ENCODE results near the gene SKI.
A peak's percentile ranks its signal among the peaks of the same experiment; 100 is the strongest.
"Not testable (repeated sequence)": the region's sequence is repeated elsewhere in the genome, so short reads cannot be mapped to it uniquely, and the experiment has no call there.

SKI gene

DNA sequence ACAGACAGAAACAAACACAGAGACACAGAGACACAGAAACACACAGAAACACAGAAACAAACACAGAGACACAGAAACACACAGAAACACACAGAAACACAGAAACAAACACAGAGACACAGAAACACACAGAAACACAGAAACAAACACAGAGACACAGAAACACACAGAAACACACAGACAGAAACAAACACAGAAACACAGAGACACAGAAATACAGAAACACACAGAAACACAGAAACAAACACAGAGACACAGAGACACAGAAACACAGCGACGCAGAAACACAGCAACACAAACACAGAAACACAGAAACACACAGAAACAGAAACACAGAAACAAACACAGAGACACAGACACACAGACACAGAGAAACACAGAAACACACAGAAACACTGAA, 99.0 kb downstream of the SKI start:
- H3K14ac ChIP-seq (ENCODE audit: low read length); H3K23ac ChIP-seq (ENCODE audit: low read depth, low read length, poor library complexity); H3K9me3 ChIP-seq (replicated peaks in 1 of 2; ENCODE audit: control insufficient read depth in 2 of 2, insufficient read depth in 1 of 2, low read depth in 1 of 2, low read length in 2 of 2); H3K4me3 ChIP-seq (ENCODE audit: low read length in 2 of 2); H3K27ac ChIP-seq (replicated peaks; ENCODE audit: low read length); H3K9ac ChIP-seq (ENCODE audit: low read depth, low read length, poor library complexity); H3K27me3 ChIP-seq (ENCODE audit: control insufficient read depth in 3 of 3, insufficient read depth in 3 of 3, low read depth in 1 of 3, low read length in 3 of 3); H4K91ac ChIP-seq (ENCODE audit: low read depth, low read length, poor library complexity); H3K4ac ChIP-seq (ENCODE audit: low read length); H3K4me2 ChIP-seq (ENCODE audit: insufficient read depth, low read length, poor library complexity, severe bottlenecking); H2BK12ac ChIP-seq (ENCODE audit: low read length); H3K18ac ChIP-seq (ENCODE audit: low read length); H2BK15ac ChIP-seq (ENCODE audit: low read length); H3K79me1 ChIP-seq (ENCODE audit: low read depth, low read length); H2BK5ac ChIP-seq (ENCODE audit: low read length); H4K8ac ChIP-seq (ENCODE audit: low read depth, low read length); DNase-seq (ENCODE audit: low spot score); H3K36me3 ChIP-seq (replicated peaks in 1 of 2; ENCODE audit: control insufficient read depth in 2 of 2, insufficient read depth in 2 of 2, low read length in 2 of 2); H2BK120ac ChIP-seq (ENCODE audit: low read depth, low read length): not testable (repeated sequence)
- Histone ChIP-seq H2AFZ (ENCODE audit: low read length) (peak overlapping the region; percentile 68), H3K4me1 (ENCODE audit: control insufficient read depth in 2 of 2, insufficient read depth in 1 of 2, low read depth in 1 of 2, low read length in 2 of 2) (peaks cover 23 to 35% of the 10 kb centered on the region in 2 donors), H2AK5ac (ENCODE audit: low read depth, low read length) (peak overlapping the region; percentile 84)
- no CpG with 5 or more reads among the region's 2 CpGs for WGBS, 2 donors (ENCODE audit: extremely low coverage in 2 of 2, insufficient read length in 2 of 2, insufficient replicate concordance in 1 of 2)

- peaks cover 2% of the 10 kb centered on the region for H3K79me1 ChIP-seq (ENCODE audit: low read depth, low read length)
- H3K9me3 ChIP-seq (replicated peaks in 1 of 2; ENCODE audit: control insufficient read depth in 2 of 2, insufficient read depth in 1 of 2, low read depth in 1 of 2, low read length in 2 of 2), result no peaks in the 10 kb centered on the region
Measured at GRCh38 chr1:2327841-2328240, 99.7 kb downstream of the SKI start.

DNA sequence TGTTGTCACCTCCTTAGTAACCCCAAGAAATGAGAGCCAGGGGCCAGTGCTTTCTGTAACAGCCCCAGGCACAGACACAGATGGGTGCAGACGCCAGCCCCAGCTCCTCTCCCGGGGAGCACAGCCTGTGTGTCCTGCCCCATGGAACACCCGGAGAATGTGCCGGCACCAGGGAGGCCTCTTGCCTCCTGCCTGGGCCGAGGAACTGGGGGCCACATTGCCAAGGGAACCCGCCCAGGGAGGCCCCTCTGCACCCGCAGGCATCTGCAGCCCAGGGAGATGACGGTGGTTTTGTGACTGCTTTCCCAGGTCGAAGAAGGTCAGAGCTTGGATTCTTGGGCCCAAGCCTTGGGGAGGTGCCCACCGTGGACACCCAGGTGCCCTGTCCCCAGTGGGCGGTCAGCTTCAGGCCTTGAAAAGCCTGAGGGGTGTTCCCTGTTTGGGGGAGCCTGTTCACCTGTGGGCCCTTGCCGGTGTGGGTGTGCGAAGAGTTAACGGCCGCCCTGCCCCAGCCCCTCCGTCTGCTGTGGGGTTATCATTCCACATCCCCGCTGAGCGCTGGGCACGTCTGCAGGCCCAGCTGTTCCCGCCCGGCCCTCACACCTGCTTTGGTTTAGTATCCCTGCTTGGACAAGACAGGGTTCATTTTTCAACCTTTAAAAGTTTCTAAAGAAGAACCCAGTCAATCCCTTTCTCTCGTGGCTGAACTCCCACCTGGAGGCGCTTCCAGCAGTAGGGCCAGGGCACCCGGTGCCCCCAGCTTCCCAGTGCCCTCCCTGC, 100.7 kb downstream of the SKI start:
- Histone ChIP-seq H3K4me1 (ENCODE audit: control insufficient read depth in 2 of 2, insufficient read depth in 1 of 2, low read depth in 1 of 2, low read length in 2 of 2) (peaks cover 14 to 23% of the 10 kb centered on the region in 2 donors), H3K4me3 (ENCODE audit: low read length in 2 of 2) (no peak overlapping the region), H3K4ac (ENCODE audit: low read length) (no peak overlapping the region), H3K36me3 (replicated peaks in 1 of 2; ENCODE audit: control insufficient read depth in 2 of 2, insufficient read depth in 2 of 2, low read length in 2 of 2) (no peaks in the 10 kb centered on the region), H3K14ac (ENCODE audit: low read length) (peak overlapping the region; percentile 51), H2BK5ac (ENCODE audit: low read length) (peak overlapping the region; percentile 50), H3K4me2 (ENCODE audit: insufficient read depth, low read length, poor library complexity, severe bottlenecking) (no peak overlapping the region), H4K8ac (ENCODE audit: low read depth, low read length) (peak overlapping the region; percentile 32), H4K91ac (ENCODE audit: low read depth, low read length, poor library complexity) (no peak overlapping the region), H3K27me3 (ENCODE audit: control insufficient read depth in 3 of 3, insufficient read depth in 3 of 3, low read depth in 1 of 3, low read length in 3 of 3) (peaks cover 0 to 8% (median 3%) of the 10 kb centered on the region in 3 experiments), H2BK120ac (ENCODE audit: low read depth, low read length) (no peak overlapping the region), H3K9me3 (replicated peaks in 1 of 2; ENCODE audit: control insufficient read depth in 2 of 2, insufficient read depth in 1 of 2, low read depth in 1 of 2, low read length in 2 of 2) (no peaks in the 10 kb centered on the region), H3K18ac (ENCODE audit: low read length) (peak overlapping the region; percentile 83), H3K9ac (ENCODE audit: low read depth, low read length, poor library complexity) (no peak overlapping the region), H3K27ac (replicated peaks; ENCODE audit: low read length) (no peak overlapping the region), H3K23ac (ENCODE audit: low read depth, low read length, poor library complexity) (peak overlapping the region; percentile 8), H3K79me1 (ENCODE audit: low read depth, low read length) (no peaks in the 10 kb centered on the region), H2AFZ (ENCODE audit: low read length) (no peak overlapping the region), H2BK15ac (ENCODE audit: low read length) (peak overlapping the region; percentile 91), H2BK12ac (ENCODE audit: low read length) (peak overlapping the region; percentile 58), H2AK5ac (ENCODE audit: low read depth, low read length) (peak overlapping the region; percentile 98)
- no CpG with 5 or more reads among the region's 24 CpGs for WGBS, 2 donors (ENCODE audit: extremely low coverage in 2 of 2, insufficient read length in 2 of 2, insufficient replicate concordance in 1 of 2)
- DNase-seq (ENCODE audit: low spot score), result no peak

More at GRCh38 chr1:2327841-2328240, 99.7 kb downstream of the SKI start:
- H2BK120ac ChIP-seq (ENCODE audit: low read depth, low read length), result no peak overlapping the region
- H3K23ac ChIP-seq (ENCODE audit: low read depth, low read length, poor library complexity), result peak overlapping the region; percentile 69
- no peak overlapping the region for H4K91ac ChIP-seq (ENCODE audit: low read depth, low read length, poor library complexity)
- H3K36me3 ChIP-seq (replicated peaks in 1 of 2; ENCODE audit: control insufficient read depth in 2 of 2, insufficient read depth in 2 of 2, low read length in 2 of 2), result no peaks in the 10 kb centered on the region
- H3K18ac ChIP-seq (ENCODE audit: low read length), result peak overlapping the region; percentile 67
- no peak overlapping the region for H3K4ac ChIP-seq (ENCODE audit: low read length)
- H2AFZ ChIP-seq (ENCODE audit: low read length), result peak overlapping the region; percentile 68
- H3K14ac ChIP-seq (ENCODE audit: low read length), result no peak overlapping the region
- H3K4me2 ChIP-seq (ENCODE audit: insufficient read depth, low read length, poor library complexity, severe bottlenecking), result no peak overlapping the region
- peak overlapping the region; percentile 84 for H2AK5ac ChIP-seq (ENCODE audit: low read depth, low read length)
- DNase-seq (ENCODE audit: low spot score), result no peak
- H2BK5ac ChIP-seq (ENCODE audit: low read length), result peak overlapping the region; percentile 78
- H3K4me1 ChIP-seq (ENCODE audit: control insufficient read depth in 2 of 2, insufficient read depth in 1 of 2, low read depth in 1 of 2, low read length in 2 of 2), result peaks cover 18 to 28% of the 10 kb centered on the region in 2 donors
- H3K9ac ChIP-seq (ENCODE audit: low read depth, low read length, poor library complexity), result no peak overlapping the region
- H4K8ac ChIP-seq (ENCODE audit: low read depth, low read length), result no peak overlapping the region
- peak overlapping the region in 1 of 2 donors; percentile 48 for H3K4me3 ChIP-seq (ENCODE audit: low read length in 2 of 2)
- H3K27me3 ChIP-seq (ENCODE audit: control insufficient read depth in 3 of 3, insufficient read depth in 3 of 3, low read depth in 1 of 3, low read length in 3 of 3), result peaks cover 0 to 8% (median 3%) of the 10 kb centered on the region in 3 experiments
- no CpG with 5 or more reads among the region's 22 CpGs for WGBS, 2 donors (ENCODE audit: extremely low coverage in 2 of 2, insufficient read length in 2 of 2, insufficient replicate concordance in 1 of 2)
- H2BK12ac ChIP-seq (ENCODE audit: low read length), result peak overlapping the region; percentile 73
- no peak overlapping the region for H3K27ac ChIP-seq (replicated peaks; ENCODE audit: low read length)
- peak overlapping the region; percentile 91 for H2BK15ac ChIP-seq (ENCODE audit: low read length)

DNA sequence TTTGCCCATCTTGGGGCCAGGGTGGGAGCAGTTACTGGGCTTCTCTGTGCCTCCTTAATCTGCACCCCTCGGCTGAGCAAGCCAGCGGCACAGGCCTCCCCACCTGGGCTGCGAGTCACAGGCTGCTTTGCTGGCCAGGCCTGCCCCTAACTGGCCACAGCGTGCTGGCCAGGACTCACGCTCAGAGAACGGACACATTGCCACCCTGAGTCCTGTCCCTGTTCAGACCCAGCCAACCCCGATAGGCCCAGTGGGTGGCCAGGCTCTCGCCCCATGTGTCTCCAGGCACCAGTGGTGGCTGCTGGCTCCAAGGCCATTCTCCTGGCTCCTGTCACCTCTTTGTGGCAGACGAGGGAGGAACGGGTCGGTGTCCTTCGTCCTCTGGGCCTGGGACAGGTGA, 101.9 kb downstream of the SKI start:
- Histone ChIP-seq H2BK5ac (ENCODE audit: low read length) (peak overlapping the region; percentile 33), H2BK120ac (ENCODE audit: low read depth, low read length) (peak overlapping the region; percentile 82), H3K14ac (ENCODE audit: low read length) (peak overlapping the region; percentile 3), H4K8ac (ENCODE audit: low read depth, low read length) (no peak overlapping the region), H3K27ac (replicated peaks; ENCODE audit: low read length) (no peak overlapping the region), H2AK5ac (ENCODE audit: low read depth, low read length) (peak overlapping the region; percentile 98), H3K9ac (ENCODE audit: low read depth, low read length, poor library complexity) (no peak overlapping the region), H3K27me3 (ENCODE audit: control insufficient read depth in 3 of 3, insufficient read depth in 3 of 3, low read depth in 1 of 3, low read length in 3 of 3) (no peaks in the 10 kb centered on the region), H3K18ac (ENCODE audit: low read length) (peak overlapping the region; percentile 82), H2BK12ac (ENCODE audit: low read length) (peak overlapping the region; percentile 82), H2AFZ (ENCODE audit: low read length) (no peak overlapping the region), H3K4me3 (ENCODE audit: low read length in 2 of 2) (no peak overlapping the region), H3K23ac (ENCODE audit: low read depth, low read length, poor library complexity) (no peak overlapping the region), H3K36me3 (replicated peaks in 1 of 2; ENCODE audit: control insufficient read depth in 2 of 2, insufficient read depth in 2 of 2, low read length in 2 of 2) (no peaks in the 10 kb centered on the region), H4K91ac (ENCODE audit: low read depth, low read length, poor library complexity) (no peak overlapping the region), H3K4me2 (ENCODE audit: insufficient read depth, low read length, poor library complexity, severe bottlenecking) (no peak overlapping the region), H2BK15ac (ENCODE audit: low read length) (peak overlapping the region; percentile 92), H3K4me1 (ENCODE audit: control insufficient read depth in 2 of 2, insufficient read depth in 1 of 2, low read depth in 1 of 2, low read length in 2 of 2) (peaks cover 14 to 29% of the 10 kb centered on the region in 2 donors), H3K79me1 (ENCODE audit: low read depth, low read length) (no peaks in the 10 kb centered on the region), H3K4ac (ENCODE audit: low read length) (no peak overlapping the region), H3K9me3 (replicated peaks in 1 of 2; ENCODE audit: control insufficient read depth in 2 of 2, insufficient read depth in 1 of 2, low read depth in 1 of 2, low read length in 2 of 2) (no peaks in the 10 kb centered on the region)
- no CpG with 5 or more reads among the region's 12 CpGs for WGBS, 2 donors (ENCODE audit: extremely low coverage in 2 of 2, insufficient read length in 2 of 2, insufficient replicate concordance in 1 of 2)
- DNase-seq (ENCODE audit: low spot score), result no peak

Data from neuronal stem cell (in vitro differentiated cells).